Measurements from ENCODE around the gene PMFBP1. TPM values are rescaled to one million over a fixed set of nuclear protein-coding genes. Genes with fewer than 3 reads are reported as not detected.
A peak's percentile ranks its signal among the peaks of the same experiment; 100 is the strongest.

PMFBP1 gene
- total RNA-seq, 6 donors from 2014 or later, result 0.15 to 7.3 (median 1.1) TPM

GRCh38 chr16:72206299-72206698 is 34.3 kb upstream of the PMFBP1 start:
- Histone ChIP-seq H3K9me3 (no peaks in the 10 kb centered on the region), H3K27ac (no peak overlapping the region), H3K27me3 (no peaks in the 10 kb centered on the region), H3K4me1 (peaks cover 0 to 3% (median 0%) of the 10 kb centered on the region in 4 donors), H3K36me3 (no peaks in the 10 kb centered on the region), H3K4me3 (no peak overlapping the region)
- ATAC-seq (ENCODE audit: low FRiP score in 2 of 2) (no peak), DNase-seq (no peak)
- WGBS, 2 donors, result 89 to 94% methylated on average over 3 of the region's 3 CpGs
- no peak for TF ChIP-seq POLR2AphosphoS5 (IDR thresholded peaks at IDR 0.05)
- TF ChIP-seq EP300 (IDR thresholded peaks at IDR 0.05), result no peak
- TF ChIP-seq CTCF (IDR thresholded peaks at IDR 0.05), result no peak
- no peak for TF ChIP-seq POLR2A (IDR thresholded peaks at IDR 0.05)

GRCh38 chr16:72203401-72203800 is 31.4 kb upstream of the PMFBP1 start:
- 34 to 45% methylated on average over 6 of the region's 6 CpGs for WGBS, 2 donors
- peak overlapping the region; percentile 77 to 85 (median 79) for H3K27ac ChIP-seq
- ATAC-seq (ENCODE audit: low FRiP score in 2 of 2), result peak in 1 of 2 donors; percentile 79

GRCh38 chr16:72202014-72202413 is 30.1 kb upstream of the PMFBP1 start:
- Histone ChIP-seq H3K4me1 (peaks cover 0 to 6% (median 1%) of the 10 kb centered on the region in 4 donors), H3K27me3 (no peaks in the 10 kb centered on the region), H3K27ac (peak overlapping the region in 2 of 4 donors; percentile 28 to 36), H3K4me3 (no peak overlapping the region), H3K9me3 (no peaks in the 10 kb centered on the region), H3K36me3 (no peaks in the 10 kb centered on the region)
- no peak for ATAC-seq (ENCODE audit: low FRiP score in 2 of 2)
- no peak for DNase-seq
- no peak for TF ChIP-seq CTCF (IDR thresholded peaks at IDR 0.05)
- no peak for TF ChIP-seq EP300 (IDR thresholded peaks at IDR 0.05)
- TF ChIP-seq POLR2A (IDR thresholded peaks at IDR 0.05), result no peak
- no peak for TF ChIP-seq POLR2AphosphoS5 (IDR thresholded peaks at IDR 0.05)
- WGBS, 2 donors, result 62 to 78% methylated on average over 2 of the region's 2 CpGs

More at GRCh38 chr16:72203401-72203800, 31.4 kb upstream of the PMFBP1 start:
- DNase-seq, result peak in 1 of 2 donors; percentile 52
- TF ChIP-seq CTCF (IDR thresholded peaks at IDR 0.05) (no peak), POLR2A (IDR thresholded peaks at IDR 0.05) (peak in 1 of 4 donors; percentile 47), POLR2AphosphoS5 (IDR thresholded peaks at IDR 0.05) (peak in 1 of 2 donors; percentile 33), EP300 (IDR thresholded peaks at IDR 0.05) (no peak)
- Histone ChIP-seq H3K4me1 (peaks cover 0 to 3% (median under 1%) of the 10 kb centered on the region in 4 donors), H3K27me3 (no peaks in the 10 kb centered on the region), H3K9me3 (no peaks in the 10 kb centered on the region), H3K4me3 (no peak overlapping the region), H3K36me3 (no peaks in the 10 kb centered on the region)

GRCh38 chr16:72201387-72201786 is 29.4 kb upstream of the PMFBP1 start:
- no peak for ATAC-seq (ENCODE audit: low FRiP score in 2 of 2)
- H3K36me3 ChIP-seq, result no peaks in the 10 kb centered on the region
- no peak for DNase-seq
- 86 to 88% methylated on average over 2 of the region's 2 CpGs for WGBS, 2 donors
- no peak for TF ChIP-seq CTCF (IDR thresholded peaks at IDR 0.05)
- TF ChIP-seq POLR2AphosphoS5 (IDR thresholded peaks at IDR 0.05), result no peak
- TF ChIP-seq EP300 (IDR thresholded peaks at IDR 0.05), result no peak
- no peak for TF ChIP-seq POLR2A (IDR thresholded peaks at IDR 0.05)
- no peak overlapping the region for H3K4me3 ChIP-seq
- H3K27me3 ChIP-seq, result no peaks in the 10 kb centered on the region
- no peaks in the 10 kb centered on the region for H3K9me3 ChIP-seq
- H3K4me1 ChIP-seq, result peaks cover 0 to 6% (median 1%) of the 10 kb centered on the region in 4 donors
- no peak overlapping the region for H3K27ac ChIP-seq

GRCh38 chr16:72199761-72200337 is 27.9 kb upstream of the PMFBP1 start:
- DNase-seq (no peak), ATAC-seq (ENCODE audit: low FRiP score in 2 of 2) (no peak)
- Histone ChIP-seq H3K4me1 (peaks cover 0 to 6% (median 1%) of the 10 kb centered on the region in 4 donors), H3K27ac (no peak overlapping the region), H3K27me3 (no peaks in the 10 kb centered on the region), H3K36me3 (no peaks in the 10 kb centered on the region), H3K4me3 (no peak overlapping the region), H3K9me3 (no peaks in the 10 kb centered on the region)
- no peak for TF ChIP-seq EP300 (IDR thresholded peaks at IDR 0.05)
- TF ChIP-seq POLR2A (IDR thresholded peaks at IDR 0.05), result no peak
- no peak for TF ChIP-seq CTCF (IDR thresholded peaks at IDR 0.05)
- no peak for TF ChIP-seq POLR2AphosphoS5 (IDR thresholded peaks at IDR 0.05)
- WGBS, 2 donors, result 82 to 85% methylated on average over 4 to 5 of the region's 5 CpGs
